KOPT-K1 (cell line): ENCODE results near the gene USP17L20.
"Not testable (repeated sequence)": the region's sequence is repeated elsewhere in the genome, so short reads cannot be mapped to it uniquely, and the experiment has no call there.

ENCODE experiments used
- H3K27ac ChIP-seq: fragments of 200-600 bp; sonication (generic); 2 replicates; pipeline ENCODE4 v1.5.1; 2016; ENCODE audit warnings: antibody characterized with exemption, mild to moderate bottlenecking, low read depth, low read length; ENCODE audit not compliant: poor library complexity, severe bottlenecking
- H3K36me3 ChIP-seq: fragments of 200-600 bp; sonication (generic); 2 replicates; pipeline ENCODE4 v1.5.1; 2017; ENCODE audit warnings: antibody characterized with exemption, mild to moderate bottlenecking, low read length, moderate library complexity; ENCODE audit not compliant: insufficient read depth
- H3K9me3 ChIP-seq: fragments of 200-600 bp; sonication (generic); 2 replicates; pipeline ENCODE4 v1.5.1; 2017; ENCODE audit warnings: antibody characterized with exemption, low read length, mild to moderate bottlenecking; ENCODE audit not compliant: insufficient read depth, poor library complexity, severe bottlenecking

USP17L20 gene, protein sequence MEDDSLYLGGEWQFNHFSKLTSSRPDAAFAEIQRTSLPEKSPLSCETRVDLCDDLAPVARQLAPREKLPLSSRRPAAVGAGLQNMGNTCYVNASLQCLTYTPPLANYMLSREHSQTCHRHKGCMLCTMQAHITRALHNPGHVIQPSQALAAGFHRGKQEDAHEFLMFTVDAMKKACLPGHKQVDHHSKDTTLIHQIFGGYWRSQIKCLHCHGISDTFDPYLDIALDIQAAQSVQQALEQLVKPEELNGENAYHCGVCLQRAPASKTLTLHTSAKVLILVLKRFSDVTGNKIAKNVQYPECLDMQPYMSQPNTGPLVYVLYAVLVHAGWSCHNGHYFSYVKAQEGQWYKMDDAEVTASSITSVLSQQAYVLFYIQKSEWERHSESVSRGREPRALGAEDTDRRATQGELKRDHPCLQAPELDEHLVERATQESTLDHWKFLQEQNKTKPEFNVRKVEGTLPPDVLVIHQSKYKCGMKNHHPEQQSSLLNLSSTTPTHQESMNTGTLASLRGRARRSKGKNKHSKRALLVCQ

DNA sequence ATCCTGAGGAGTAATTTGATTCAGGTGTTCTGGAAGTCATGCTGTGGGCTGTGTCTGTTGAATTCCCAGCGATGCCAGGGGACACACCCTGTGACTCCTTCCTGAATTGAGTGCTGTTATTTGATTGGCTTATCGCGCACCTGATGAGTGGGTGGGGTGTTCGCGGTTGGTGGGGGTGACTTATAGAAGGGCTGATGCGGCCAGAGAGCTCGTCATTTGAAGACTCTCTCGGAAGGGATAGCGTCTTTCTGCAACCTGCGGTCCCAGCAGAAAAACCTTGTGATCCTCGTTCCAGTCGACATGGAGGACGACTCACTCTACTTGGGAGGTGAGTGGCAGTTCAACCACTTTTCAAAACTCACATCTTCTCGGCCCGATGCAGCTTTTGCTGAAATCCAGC lies at the start of gene USP17L20:
TSS of gene USP17L20 (plus strand) at position 301 of the 400 bp plus-strand sequence. CDS start at position 301, 0 bp downstream.
- not testable (repeated sequence) for H3K9me3 ChIP-seq, H3K36me3 ChIP-seq, H3K27ac ChIP-seq

DNA sequence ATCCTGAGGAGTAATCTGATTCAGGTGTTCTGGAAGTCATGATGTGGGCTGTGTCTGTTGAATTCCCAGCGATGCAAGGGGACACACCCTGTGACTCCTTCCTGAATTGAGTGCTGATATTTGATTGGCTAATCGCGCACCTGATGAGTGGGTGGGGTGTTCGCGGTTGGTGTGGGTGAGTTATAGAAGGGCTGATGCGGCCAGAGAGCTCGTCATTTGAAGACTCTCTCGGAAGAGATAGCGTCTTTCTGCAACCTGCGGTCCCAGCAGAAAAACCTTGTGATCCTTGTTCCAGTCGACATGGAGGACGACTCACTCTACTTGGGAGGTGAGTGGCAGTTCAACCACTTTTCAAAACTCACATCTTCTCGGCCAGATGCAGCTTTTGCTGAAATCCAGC lies 47.6 kb upstream of the USP17L20 start, which contains the start of gene USP17L10:
TSS of gene USP17L10 (plus strand) at position 301 of the 400 bp plus-strand sequence. CDS start at position 301, 0 bp downstream.
- H3K27ac ChIP-seq, H3K9me3 ChIP-seq, H3K36me3 ChIP-seq: not testable (repeated sequence)

DNA sequence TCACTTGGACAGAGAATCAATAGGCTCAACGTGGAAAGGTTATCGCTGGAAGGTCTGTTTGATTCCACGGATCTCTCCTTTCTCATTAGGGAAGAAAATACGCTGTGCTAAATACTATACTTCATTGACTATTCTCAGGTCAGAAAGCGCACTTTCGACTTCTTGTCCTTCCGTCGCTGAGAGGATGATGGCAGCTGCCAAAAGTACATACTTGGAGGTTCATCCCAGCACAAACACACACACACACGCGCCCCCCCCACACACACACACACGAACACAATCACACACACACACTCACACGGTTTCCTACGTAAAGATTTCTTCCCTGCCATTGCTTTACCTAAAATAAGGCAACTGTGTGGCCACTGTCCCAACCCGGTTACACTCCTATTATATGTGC lies 43.2 kb upstream of the USP17L20 start:
- H3K9me3 ChIP-seq, H3K27ac ChIP-seq, H3K36me3 ChIP-seq: not testable (repeated sequence)

DNA sequence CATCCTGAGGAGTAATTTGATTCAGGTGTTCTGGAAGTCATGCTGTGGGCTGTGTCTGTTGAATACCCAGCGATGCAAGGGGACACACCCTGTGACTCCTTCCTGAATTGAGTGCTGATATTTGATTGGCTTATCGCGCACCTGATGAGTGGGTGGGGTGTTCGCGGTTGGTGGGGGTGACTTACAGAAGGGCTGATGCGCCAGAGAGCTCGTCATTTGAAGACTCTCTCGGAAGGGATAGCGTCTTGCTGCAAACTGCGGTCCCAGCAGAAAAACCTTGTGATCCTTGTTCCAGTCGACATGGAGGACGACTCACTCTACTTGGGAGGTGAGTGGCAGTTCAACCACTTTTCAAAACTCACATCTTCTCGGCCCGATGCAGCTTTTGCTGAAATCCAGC lies 42.8 kb upstream of the USP17L20 start, which contains the start of gene USP17L11:
TSS of gene USP17L11 (plus strand) at position 301 of the 400 bp plus-strand sequence. CDS start at position 301, 0 bp downstream.
- H3K9me3 ChIP-seq, result not testable (repeated sequence)

DNA sequence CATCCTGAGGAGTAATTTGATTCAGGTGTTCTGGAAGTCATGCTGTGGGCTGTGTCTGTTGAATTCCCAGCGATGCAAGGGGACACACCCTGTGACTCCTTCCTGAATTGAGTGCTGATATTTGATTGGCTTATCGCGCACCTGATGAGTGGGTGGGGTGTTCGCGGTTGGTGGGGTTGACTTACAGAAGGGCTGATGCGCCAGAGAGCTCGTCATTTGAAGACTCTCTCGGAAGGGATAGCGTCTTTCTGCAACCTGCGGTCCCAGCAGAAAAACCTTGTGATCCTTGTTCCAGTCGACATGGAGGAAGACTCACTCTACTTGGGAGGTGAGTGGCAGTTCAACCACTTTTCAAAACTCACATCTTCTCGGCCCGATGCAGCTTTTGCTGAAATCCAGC lies 38.1 kb upstream of the USP17L20 start, which contains the start of gene USP17L12:
TSS of gene USP17L12 (plus strand) at position 301 of the 400 bp plus-strand sequence. CDS start at position 301, 0 bp downstream.
- not testable (repeated sequence) for H3K9me3 ChIP-seq, H3K27ac ChIP-seq, H3K36me3 ChIP-seq

More for the DNA sequence above, 42.8 kb upstream of the USP17L20 start, which contains the start of gene USP17L11:
- not testable (repeated sequence) for H3K27ac ChIP-seq, H3K36me3 ChIP-seq

DNA sequence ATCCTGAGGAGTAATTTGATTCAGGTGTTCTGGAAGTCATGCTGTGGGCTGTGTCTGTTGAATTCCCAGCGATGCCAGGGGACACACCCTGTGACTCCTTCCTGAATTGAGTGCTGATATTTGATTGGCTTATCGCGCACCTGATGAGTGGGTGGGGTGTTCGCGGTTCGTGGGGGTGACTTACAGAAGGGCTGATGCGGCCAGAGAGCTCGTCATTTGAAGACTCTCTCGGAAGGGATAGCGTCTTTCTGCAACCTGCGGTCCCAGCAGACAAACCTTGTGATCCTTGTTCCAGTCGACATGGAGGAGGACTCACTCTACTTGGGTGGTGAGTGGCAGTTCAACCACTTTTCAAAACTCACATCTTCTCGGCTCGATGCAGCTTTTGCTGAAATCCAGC lies 33.3 kb upstream of the USP17L20 start, which contains the start of gene USP17L13:
TSS of gene USP17L13 (plus strand) at position 301 of the 400 bp plus-strand sequence. CDS start at position 301, 0 bp downstream.
- H3K27ac ChIP-seq, H3K36me3 ChIP-seq: not testable (repeated sequence)

DNA sequence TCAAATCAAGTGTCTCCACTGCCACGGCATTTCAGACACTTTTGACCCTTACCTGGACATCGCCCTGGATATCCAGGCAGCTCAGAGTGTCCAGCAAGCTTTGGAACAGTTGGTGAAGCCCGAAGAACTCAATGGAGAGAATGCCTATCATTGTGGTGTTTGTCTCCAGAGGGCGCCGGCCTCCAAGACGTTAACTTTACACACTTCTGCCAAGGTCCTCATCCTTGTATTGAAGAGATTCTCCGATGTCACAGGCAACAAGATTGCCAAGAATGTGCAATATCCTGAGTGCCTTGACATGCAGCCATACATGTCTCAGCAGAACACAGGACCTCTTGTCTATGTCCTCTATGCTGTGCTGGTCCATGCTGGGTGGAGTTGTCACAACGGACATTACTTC lies 27.7 kb upstream of the USP17L20 start:
- not testable (repeated sequence) for H3K36me3 ChIP-seq, H3K9me3 ChIP-seq, H3K27ac ChIP-seq

More for the DNA sequence above, 33.3 kb upstream of the USP17L20 start, which contains the start of gene USP17L13:
- H3K9me3 ChIP-seq, result not testable (repeated sequence)

DNA sequence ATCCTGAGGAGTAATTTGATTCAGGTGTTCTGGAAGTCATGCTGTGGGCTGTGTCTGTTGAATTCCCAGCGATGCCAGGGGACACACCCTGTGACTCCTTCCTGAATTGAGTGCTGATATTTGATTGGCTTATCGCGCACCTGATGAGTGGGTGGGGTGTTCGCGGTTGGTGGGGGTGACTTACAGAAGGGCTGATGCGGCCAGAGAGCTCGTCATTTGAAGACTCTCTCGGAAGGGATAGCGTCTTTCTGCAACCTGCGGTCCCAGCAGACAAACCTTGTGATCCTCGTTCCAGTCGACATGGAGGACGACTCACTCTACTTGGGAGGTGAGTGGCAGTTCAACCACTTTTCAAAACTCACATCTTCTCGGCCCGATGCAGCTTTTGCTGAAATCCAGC lies 23.8 kb upstream of the USP17L20 start, which contains the start of gene USP17L15:
TSS of gene USP17L15 (plus strand) at position 301 of the 400 bp plus-strand sequence. CDS start at position 301, 0 bp downstream.
- H3K27ac ChIP-seq, H3K9me3 ChIP-seq, H3K36me3 ChIP-seq: not testable (repeated sequence)

DNA sequence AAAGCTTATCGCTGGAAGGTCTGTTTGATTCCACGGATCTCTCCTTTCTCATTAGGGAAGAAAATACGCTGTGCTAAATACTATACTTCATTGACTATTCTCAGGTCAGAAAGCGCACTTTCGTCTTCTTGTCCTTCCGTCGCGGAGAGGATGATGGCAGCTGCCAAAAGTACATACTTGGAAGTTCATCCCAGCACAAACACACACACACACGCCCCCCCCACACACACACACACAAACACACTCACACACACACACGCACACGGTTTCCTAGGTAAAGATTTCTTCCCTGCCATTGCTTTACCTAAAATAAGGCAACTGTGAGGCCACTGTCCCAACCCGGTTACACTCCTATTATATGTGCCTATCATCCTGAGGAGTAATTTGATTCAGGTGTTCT lies 19.5 kb upstream of the USP17L20 start:
- H3K36me3 ChIP-seq, H3K9me3 ChIP-seq, H3K27ac ChIP-seq: not testable (repeated sequence)

DNA sequence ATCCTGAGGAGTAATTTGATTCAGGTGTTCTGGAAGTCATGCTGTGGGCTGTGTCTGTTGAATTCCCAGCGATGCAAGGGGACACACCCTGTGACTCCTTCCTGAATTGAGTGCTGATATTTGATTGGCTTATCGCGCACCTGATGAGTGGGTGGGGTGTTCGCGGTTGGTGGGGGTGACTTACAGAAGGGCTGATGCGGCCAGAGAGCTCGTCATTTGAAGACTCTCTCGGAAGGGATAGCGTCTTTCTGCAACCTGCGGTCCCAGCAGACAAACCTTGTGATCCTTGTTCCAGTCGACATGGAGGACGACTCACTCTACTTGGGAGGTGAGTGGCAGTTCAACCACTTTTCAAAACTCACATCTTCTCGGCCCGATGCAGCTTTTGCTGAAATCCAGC lies 14.3 kb upstream of the USP17L20 start, which contains the start of gene USP17L17:
TSS of gene USP17L17 (plus strand) at position 301 of the 400 bp plus-strand sequence. CDS start at position 301, 0 bp downstream.
- not testable (repeated sequence) for H3K27ac ChIP-seq, H3K36me3 ChIP-seq, H3K9me3 ChIP-seq

DNA sequence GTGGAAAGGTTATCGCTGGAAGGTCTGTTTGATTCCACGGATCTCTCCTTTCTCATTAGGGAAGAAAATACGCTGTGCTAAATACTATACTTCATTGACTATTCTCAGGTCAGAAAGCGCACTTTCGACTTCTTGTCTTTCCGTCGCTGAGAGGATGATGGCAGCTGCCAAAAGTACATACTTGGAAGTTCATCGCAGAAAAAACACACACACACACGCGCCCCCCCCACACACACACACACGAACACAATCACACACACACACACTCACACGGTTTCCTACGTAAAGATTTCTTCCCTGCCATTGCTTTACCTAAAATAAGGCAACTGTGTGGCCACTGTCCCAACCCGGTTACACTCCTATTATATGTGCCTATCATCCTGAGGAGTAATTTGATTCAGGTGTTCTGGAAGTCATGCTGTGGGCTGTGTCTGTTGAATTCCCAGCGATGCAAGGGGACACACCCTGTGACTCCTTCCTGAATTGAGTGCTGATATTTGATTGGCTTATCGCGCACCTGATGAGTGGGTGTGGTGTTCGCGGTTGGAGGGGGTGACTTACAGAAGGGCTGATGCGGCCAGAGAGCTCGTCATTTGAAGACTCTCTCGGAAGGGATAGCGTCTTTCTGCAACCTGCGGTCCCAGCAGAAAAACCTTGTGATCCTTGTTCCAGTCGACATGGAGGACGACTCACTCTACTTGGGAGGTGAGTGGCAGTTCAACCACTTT lies 9.8 kb upstream of the USP17L20 start, which contains the start of gene USP17L18:
TSS of gene USP17L18 (plus strand) at position 678 of the 728 bp plus-strand sequence. CDS start at position 678, 0 bp downstream.
- H3K27ac ChIP-seq, H3K36me3 ChIP-seq, H3K9me3 ChIP-seq: not testable (repeated sequence)

DNA sequence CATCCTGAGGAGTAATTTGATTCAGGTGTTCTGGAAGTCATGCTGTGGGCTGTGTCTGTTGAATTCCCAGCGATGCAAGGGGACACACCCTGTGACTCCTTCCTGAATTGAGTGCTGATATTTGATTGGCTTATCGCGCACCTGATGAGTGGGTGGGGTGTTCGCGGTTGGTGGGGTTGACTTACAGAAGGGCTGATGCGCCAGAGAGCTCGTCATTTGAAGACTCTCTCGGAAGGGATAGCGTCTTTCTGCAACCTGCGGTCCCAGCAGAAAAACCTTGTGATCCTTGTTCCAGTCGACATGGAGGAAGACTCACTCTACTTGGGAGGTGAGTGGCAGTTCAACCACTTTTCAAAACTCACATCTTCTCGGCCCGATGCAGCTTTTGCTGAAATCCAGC lies 4.8 kb upstream of the USP17L20 start, which contains the start of gene USP17L19:
TSS of gene USP17L19 (plus strand) at position 301 of the 400 bp plus-strand sequence. CDS start at position 301, 0 bp downstream.
- not testable (repeated sequence) for H3K27ac ChIP-seq, H3K36me3 ChIP-seq, H3K9me3 ChIP-seq

DNA sequence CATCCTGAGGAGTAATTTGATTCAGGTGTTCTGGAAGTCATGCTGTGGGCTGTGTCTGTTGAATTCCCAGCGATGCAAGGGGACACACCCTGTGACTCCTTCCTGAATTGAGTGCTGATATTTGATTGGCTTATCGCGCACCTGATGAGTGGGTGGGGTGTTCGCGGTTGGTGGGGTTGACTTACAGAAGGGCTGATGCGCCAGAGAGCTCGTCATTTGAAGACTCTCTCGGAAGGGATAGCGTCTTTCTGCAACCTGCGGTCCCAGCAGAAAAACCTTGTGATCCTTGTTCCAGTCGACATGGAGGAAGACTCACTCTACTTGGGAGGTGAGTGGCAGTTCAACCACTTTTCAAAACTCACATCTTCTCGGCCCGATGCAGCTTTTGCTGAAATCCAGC lies 4.6 kb downstream of the USP17L20 start, which contains the start of gene USP17L21:
TSS of gene USP17L21 (plus strand) at position 301 of the 400 bp plus-strand sequence. CDS start at position 301, 0 bp downstream.
- not testable (repeated sequence) for H3K36me3 ChIP-seq, H3K9me3 ChIP-seq, H3K27ac ChIP-seq

DNA sequence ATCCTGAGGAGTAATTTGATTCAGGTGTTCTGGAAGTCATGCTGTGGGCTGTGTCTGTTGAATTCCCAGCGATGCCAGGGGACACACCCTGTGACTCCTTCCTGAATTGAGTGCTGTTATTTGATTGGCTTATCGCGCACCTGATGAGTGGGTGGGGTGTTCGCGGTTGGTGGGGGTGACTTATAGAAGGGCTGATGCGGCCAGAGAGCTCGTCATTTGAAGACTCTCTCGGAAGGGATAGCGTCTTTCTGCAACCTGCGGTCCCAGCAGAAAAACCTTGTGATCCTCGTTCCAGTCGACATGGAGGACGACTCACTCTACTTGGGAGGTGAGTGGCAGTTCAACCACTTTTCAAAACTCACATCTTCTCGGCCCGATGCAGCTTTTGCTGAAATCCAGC lies 9.4 kb downstream of the USP17L20 start, which contains the start of gene USP17L22:
TSS of gene USP17L22 (plus strand) at position 301 of the 400 bp plus-strand sequence. CDS start at position 301, 0 bp downstream.
- not testable (repeated sequence) for H3K9me3 ChIP-seq, H3K36me3 ChIP-seq, H3K27ac ChIP-seq
